Measurements from ENCODE around the gene MST1.

MST1 gene

GRCh38 chr3:49717959-49718857 is 28.9 kb upstream of the MST1 start (continued):
- TF ChIP-seq BCL11A (tag by site-specific recombination; IDR thresholded peaks at IDR 0.05; ENCODE audit: low read depth) = no peak
- no peak for TF ChIP-seq INSM2 (tag by site-specific recombination; IDR thresholded peaks at IDR 0.05)
- no peak for TF ChIP-seq ZNF214 (tag by site-specific recombination; IDR thresholded peaks at IDR 0.05; ENCODE audit: borderline replicate concordance)

- H3K36me3 ChIP-seq (ENCODE audit: control insufficient read depth in 2 of 2, insufficient read depth in 1 of 2, low read length in 2 of 2) = peaks cover 0 to 86% of the 10 kb centered on the region in 2 experiments; a peak in 1 of 3 replicates
- ChIA-PET POLR2A (interaction anchor here (0.6 kb wide), 1 partner anchor 547 kb away, joined by 6 read pairs; no protein-coding TSS in a partner anchor), CTCF (interaction anchor here (0.6 kb wide), 1 partner anchor 101 kb away, joined by 3 read pairs; no protein-coding TSS in a partner anchor)
- H3K27ac ChIP-seq (ENCODE audit: extremely low read depth, low read depth, low read length) = no peak overlapping the region
- no peaks in the 10 kb centered on the region for H3K9me3 ChIP-seq (ENCODE audit: control insufficient read depth, insufficient read depth, low read depth, low read length)
- no peaks in the 10 kb centered on the region for H3K4me1 ChIP-seq (ENCODE audit: control insufficient read depth, insufficient read depth, low read length)
- TF ChIP-seq EGR2 (tag by site-specific recombination; IDR thresholded peaks at IDR 0.05; ENCODE audit: low read depth) (peak; percentile 71; the same call in 1 of the 2 replicates), ZNF776 (tag by site-specific recombination; IDR thresholded peaks at IDR 0.05; ENCODE audit: borderline replicate concordance) (no peak), ZFHX2 (tag by site-specific recombination; conservative IDR thresholded peaks at IDR 0.05) (peak; percentile 63)
- no peak overlapping the region for H3K4me3 ChIP-seq (ENCODE audit: low read depth, low read length)
Observed at GRCh38 chr3:49717211-49717958, 28.1 kb upstream of the MST1 start.

- peaks cover 0 to 82% of the 10 kb centered on the region in 2 experiments; a peak in 1 of 3 replicates for H3K36me3 ChIP-seq (ENCODE audit: control insufficient read depth in 2 of 2, insufficient read depth in 1 of 2, low read length in 2 of 2)
- POLR2A ChIA-PET = no interaction called here
- CTCF ChIA-PET = no interaction called here
- TF ChIP-seq ZNF248 (tag by site-specific recombination; IDR thresholded peaks at IDR 0.05) (no peak), ZNF610 (tag by site-specific recombination; IDR thresholded peaks at IDR 0.05; ENCODE audit: borderline replicate concordance) (no peak), GLIS2 (tag by site-specific recombination; IDR thresholded peaks at IDR 0.05) (peak; percentile 25; the same call in 1 of the 2 replicates), ZSCAN5A (tag by site-specific recombination; IDR thresholded peaks at IDR 0.05) (no peak), SCRT1 (tag by site-specific recombination; IDR thresholded peaks at IDR 0.05; ENCODE audit: borderline replicate concordance) (no peak), HOXD13 (CRISPR knock-in tag; IDR thresholded peaks at IDR 0.05; ENCODE audit: borderline replicate concordance) (no peak)
- no peaks in the 10 kb centered on the region for H3K4me1 ChIP-seq (ENCODE audit: control insufficient read depth, insufficient read depth, low read length)
- no peak overlapping the region for H3K27ac ChIP-seq (ENCODE audit: extremely low read depth, low read depth, low read length)
- no peaks in the 10 kb centered on the region for H3K9me3 ChIP-seq (ENCODE audit: control insufficient read depth, insufficient read depth, low read depth, low read length)
- no peak overlapping the region for H3K4me3 ChIP-seq (ENCODE audit: low read depth, low read length)
Observed at GRCh38 chr3:49716691-49717210, 27.5 kb upstream of the MST1 start.

GRCh38 chr3:49716169-49716568 is 26.9 kb upstream of the MST1 start:
- ChIA-PET CTCF (no interaction called here), POLR2A (no interaction called here)
- TF ChIP-seq ZNF48 (tag by site-specific recombination; IDR thresholded peaks at IDR 0.05) = no peak
- TF ChIP-seq ZNF704 (tag by site-specific recombination; IDR thresholded peaks at IDR 0.05) = no peak
- TF ChIP-seq ZNF10 (tag by site-specific recombination; IDR thresholded peaks at IDR 0.05) = no peak
- no peak for TF ChIP-seq ZBTB6 (tag by site-specific recombination; IDR thresholded peaks at IDR 0.05)
- TF ChIP-seq ZNF560 (tag by site-specific recombination; IDR thresholded peaks at IDR 0.05; ENCODE audit: borderline replicate concordance) = no peak
- no peak for TF ChIP-seq ZNF580 (tag by site-specific recombination; IDR thresholded peaks at IDR 0.05)
- no peak for TF ChIP-seq ZNF416 (tag by site-specific recombination; IDR thresholded peaks at IDR 0.05)
- TF ChIP-seq ZSCAN23 (tag by site-specific recombination; IDR thresholded peaks at IDR 0.05) = no peak
- no peak for TF ChIP-seq HOXC10 (CRISPR knock-in tag; IDR thresholded peaks at IDR 0.05)

More at GRCh38 chr3:49716169-49716568, 26.9 kb upstream of the MST1 start:
- Histone ChIP-seq H3K9me3 (ENCODE audit: control insufficient read depth, insufficient read depth, low read depth, low read length) (no peaks in the 10 kb centered on the region), H3K27ac (ENCODE audit: extremely low read depth, low read depth, low read length) (no peak overlapping the region), H3K36me3 (ENCODE audit: control insufficient read depth in 2 of 2, insufficient read depth in 1 of 2, low read length in 2 of 2) (peaks cover 0 to 76% of the 10 kb centered on the region in 2 experiments; a peak in 2 of 3 replicates), H3K4me1 (ENCODE audit: control insufficient read depth, insufficient read depth, low read length) (no peaks in the 10 kb centered on the region), H3K4me3 (ENCODE audit: low read depth, low read length) (no peak overlapping the region)

All from HEK293 (cell line).